HepG2 (cell line): ENCODE results near the gene GJD3. TPM values are rescaled to one million over a fixed set of nuclear protein-coding genes. Genes with fewer than 3 reads are reported as not detected.
A peak's percentile ranks its signal among the peaks of the same experiment; 100 is the strongest.

Source experiments
- FOXJ3 ChIP-seq: sonication (generic); formaldehyde crosslinking; IDR thresholded peaks from 2 replicates; pipeline ENCODE4 v1.4.0; 2020; ENCODE audit warnings: missing genetic modification reagents, mild to moderate bottlenecking, borderline replicate concordance
- HDAC1 ChIP-seq: sonication (generic); formaldehyde crosslinking; IDR thresholded peaks from 2 replicates; pipeline ENCODE4 v1.5.1; 2020; ENCODE audit warnings: mild to moderate bottlenecking, missing genetic modification reagents
- HMG20A ChIP-seq: IDR thresholded peaks from 2 replicates; pipeline ENCODE4 v1.6.1; 2016; ENCODE audit warnings: borderline replicate concordance
- HOXA5 ChIP-seq: sonication (generic); formaldehyde crosslinking; IDR thresholded peaks from 2 replicates; pipeline ENCODE4 v1.4.0; 2020; ENCODE audit warnings: missing genetic modification reagents
- JDP2 ChIP-seq: sonication (generic); formaldehyde crosslinking; IDR thresholded peaks from 2 replicates; pipeline ENCODE4 v1.8.1; 2022; ENCODE audit warnings: missing genetic modification reagents, borderline replicate concordance
- KLF15 ChIP-seq: sonication (generic); formaldehyde crosslinking; IDR thresholded peaks from 2 replicates; pipeline ENCODE4 v1.8.1; 2023; ENCODE audit warnings: borderline replicate concordance, mild to moderate bottlenecking, inconsistent platforms, missing genetic modification reagents, mixed read lengths
- MIER2 ChIP-seq: IDR thresholded peaks from 2 replicates; pipeline ENCODE4 v1.6.1; 2016; ENCODE audit warnings: missing biosample characterization, missing genetic modification reagents
- PHF8 ChIP-seq: sonication (generic); formaldehyde crosslinking; IDR thresholded peaks from 2 replicates; pipeline ENCODE4 v1.5.0; 2020; ENCODE audit warnings: missing genetic modification reagents
- RFX3 ChIP-seq: IDR thresholded peaks from 2 replicates; pipeline ENCODE4 v1.6.1; 2016; ENCODE audit warnings: missing biosample characterization, missing genetic modification reagents
- RXRA ChIP-seq: sonication (generic); formaldehyde crosslinking; IDR thresholded peaks from 2 replicates; pipeline ENCODE4 v1.5.1; 2020; ENCODE audit warnings: missing genetic modification reagents
- SUZ12 ChIP-seq: fragments of 150-350 bp; IDR thresholded peaks from 2 replicates; pipeline ENCODE4 v1.6.1; 2014; ENCODE audit warnings: low read depth, low read length
- SYNCRIP ChIP-seq: fragments of 200-400 bp; formaldehyde crosslinking; IDR thresholded peaks from 2 replicates; pipeline ENCODE4 v1.6.1; 2018; ENCODE audit warnings: mild to moderate bottlenecking, low read depth, low read length; ENCODE audit not compliant: insufficient read depth
- TCF12 ChIP-seq, 2 experiments: fragments of 450-650 bp in 1 of 2; sonication (generic) in 1 of 2; formaldehyde crosslinking in 1 of 2; IDR thresholded peaks; 2 replicates each; pipeline versions ENCODE4 v1.6.1 to v1.8.0; 2017 to 2022; ENCODE audit warnings: antibody characterized with exemption in 1 of 2, mild to moderate bottlenecking in 1 of 2, missing genetic modification reagents in 1 of 2, moderate library complexity in 1 of 2
- ZFP82 ChIP-seq: sonication (generic); formaldehyde crosslinking; IDR thresholded peaks from 2 replicates; pipeline ENCODE4 v1.5.1; 2020; ENCODE audit warnings: mild to moderate bottlenecking, missing genetic modification reagents, borderline replicate concordance
- ZNF24 ChIP-seq: fragments of 450-650 bp; IDR thresholded peaks from 2 replicates; pipeline ENCODE4 v1.6.1; 2017; ENCODE audit warnings: antibody characterized with exemption, mild to moderate bottlenecking
- ZNF34 ChIP-seq: sonication (generic); formaldehyde crosslinking; IDR thresholded peaks from 2 replicates; pipeline ENCODE4 v1.4.0; 2020; ENCODE audit warnings: mild to moderate bottlenecking, missing genetic modification reagents, borderline replicate concordance
- ZNF619 ChIP-seq: sonication (generic); formaldehyde crosslinking; IDR thresholded peaks from 2 replicates; pipeline ENCODE4 v1.4.0; 2020; ENCODE audit warnings: mild to moderate bottlenecking, missing genetic modification reagents
- ZNF737 ChIP-seq: sonication (generic); formaldehyde crosslinking; IDR thresholded peaks from 2 replicates; pipeline ENCODE4 v1.5.0; 2020; ENCODE audit warnings: missing genetic modification reagents, mild to moderate bottlenecking, borderline replicate concordance
- ZNF766 ChIP-seq: sonication (generic); formaldehyde crosslinking; IDR thresholded peaks from 2 replicates; pipeline ENCODE4 v1.5.0; 2020; ENCODE audit warnings: missing genetic modification reagents, borderline replicate concordance
- ZNF83 ChIP-seq: sonication (generic); formaldehyde crosslinking; IDR thresholded peaks from 2 replicates; pipeline ENCODE4 v1.4.0; 2020; ENCODE audit warnings: missing genetic modification reagents, mild to moderate bottlenecking, borderline replicate concordance
- polyA plus RNA-seq, 8 experiments: library from polyadenylated mRNA; depleted of rRNA in 3 of 8; stranded (reverse) in 7 of 8; unstranded in 1 of 8; fragments of >200 nt; fragmentation: Illumina TruSeq in 4 of 8; extraction: Trizol in 4 of 8; gene quantifications; 2 replicates each; pipeline versions ENCODE4 v1.2.1 to v1.2.3, GENCODE V29; 2011 to 2016; ENCODE audit warnings: low read depth in 4 of 8, missing spikeins in 1 of 8, mixed read lengths in 1 of 8; ENCODE audit not compliant: insufficient read depth in 1 of 8
- total RNA-seq, 5 experiments: library from RNA; depleted of rRNA; stranded (reverse); fragments of >200 nt; fragmentation: Illumina TruSeq; extraction: Trizol; gene quantifications; 2 replicates each; pipeline ENCODE4 v1.2.3, GENCODE V29; 2016; ENCODE audit warnings: low read depth in 1 of 5
- TF ChIP-seq, protein P1 (sequence below): sonication (generic); formaldehyde crosslinking; IDR thresholded peaks from 2 replicates; pipeline ENCODE4 v1.9.0; 2021; ENCODE audit warnings: mild to moderate bottlenecking, missing genetic modification reagents
- TF ChIP-seq, protein P2 (sequence below): sonication (generic); formaldehyde crosslinking; IDR thresholded peaks from 2 replicates; pipeline ENCODE4 v1.4.0; 2020; ENCODE audit warnings: missing genetic modification reagents

Gene GJD3
- total and polyA plus RNA-seq, 2 of the 13 experiments (the other 11 are each of a cell fraction or from before 2014, with no cell fraction given), result not detected

DNA sequence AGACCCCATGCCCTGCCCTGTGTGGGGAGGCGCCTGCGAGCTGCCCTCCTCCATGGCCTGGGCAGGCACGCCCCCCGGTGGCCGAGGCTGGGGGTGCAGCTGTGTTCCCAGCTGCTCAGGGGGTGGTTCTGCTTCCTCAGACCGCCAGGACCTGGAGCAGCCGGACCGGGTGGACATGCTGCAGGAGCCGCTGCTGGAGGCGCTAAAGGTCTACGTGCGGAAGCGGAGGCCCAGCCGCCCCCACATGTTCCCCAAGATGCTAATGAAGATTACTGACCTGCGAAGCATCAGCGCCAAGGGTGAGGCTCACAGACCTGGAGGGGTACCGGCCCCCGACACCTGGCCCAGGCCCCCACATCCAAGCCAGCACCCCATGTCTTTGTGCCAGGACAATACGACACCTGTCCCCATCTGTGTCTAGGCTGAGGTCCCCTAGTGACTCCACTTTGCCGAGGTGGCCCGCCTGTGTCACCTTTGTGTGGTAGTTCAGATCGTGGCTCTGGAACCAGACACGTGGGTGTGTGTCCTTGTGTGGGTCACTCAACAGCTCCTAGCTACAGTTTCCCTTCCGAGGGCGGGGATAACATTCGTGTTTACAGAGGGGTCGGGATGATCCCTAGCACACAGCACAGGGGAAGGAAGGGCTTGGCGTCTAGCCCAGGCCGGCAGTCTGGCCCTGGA lies 9.3 kb downstream of the GJD3 start (continued):
- TF ChIP-seq RXRA (CRISPR knock-in tag) (0 out of 2 replicates have a peak, but pooled peaks have one; percentile 57), PHF8 (CRISPR knock-in tag) (0 out of 2 replicates have a peak, but pooled peaks have one; percentile 30), HOXA5 (no peak), ZNF737 (CRISPR knock-in tag) (no peak), ZNF24 (no peak), KLF15 (no peak), FOXJ3 (CRISPR knock-in tag) (no peak), HDAC1 (peak; percentile 36; the same call in 1 of the 2 replicates), SYNCRIP (no peak), ZNF766 (no peak), ZNF619 (no peak; the same call in 1 of the 2 replicates), TCF12 (IDR thresholded peaks at IDR 0.05) (no peak), TCF12 (CRISPR knock-in tag; IDR thresholded peaks at IDR 0.05) (no peak), RFX3 (CRISPR knock-in tag) (no peak), SUZ12 (no peak), MIER2 (CRISPR knock-in tag) (peak; percentile 60; the same call in 1 of the 2 replicates), HMG20A (CRISPR knock-in tag) (no peak), ZNF83 (CRISPR knock-in tag) (no peak), ZFP82 (CRISPR knock-in tag) (peak; percentile 75; the same call in 1 of the 2 replicates), JDP2 (CRISPR knock-in tag) (no peak), ZNF34 (CRISPR knock-in tag) (peak; percentile 94; the same call in 1 of the 2 replicates)
- TF ChIP-seq, protein P1, sequence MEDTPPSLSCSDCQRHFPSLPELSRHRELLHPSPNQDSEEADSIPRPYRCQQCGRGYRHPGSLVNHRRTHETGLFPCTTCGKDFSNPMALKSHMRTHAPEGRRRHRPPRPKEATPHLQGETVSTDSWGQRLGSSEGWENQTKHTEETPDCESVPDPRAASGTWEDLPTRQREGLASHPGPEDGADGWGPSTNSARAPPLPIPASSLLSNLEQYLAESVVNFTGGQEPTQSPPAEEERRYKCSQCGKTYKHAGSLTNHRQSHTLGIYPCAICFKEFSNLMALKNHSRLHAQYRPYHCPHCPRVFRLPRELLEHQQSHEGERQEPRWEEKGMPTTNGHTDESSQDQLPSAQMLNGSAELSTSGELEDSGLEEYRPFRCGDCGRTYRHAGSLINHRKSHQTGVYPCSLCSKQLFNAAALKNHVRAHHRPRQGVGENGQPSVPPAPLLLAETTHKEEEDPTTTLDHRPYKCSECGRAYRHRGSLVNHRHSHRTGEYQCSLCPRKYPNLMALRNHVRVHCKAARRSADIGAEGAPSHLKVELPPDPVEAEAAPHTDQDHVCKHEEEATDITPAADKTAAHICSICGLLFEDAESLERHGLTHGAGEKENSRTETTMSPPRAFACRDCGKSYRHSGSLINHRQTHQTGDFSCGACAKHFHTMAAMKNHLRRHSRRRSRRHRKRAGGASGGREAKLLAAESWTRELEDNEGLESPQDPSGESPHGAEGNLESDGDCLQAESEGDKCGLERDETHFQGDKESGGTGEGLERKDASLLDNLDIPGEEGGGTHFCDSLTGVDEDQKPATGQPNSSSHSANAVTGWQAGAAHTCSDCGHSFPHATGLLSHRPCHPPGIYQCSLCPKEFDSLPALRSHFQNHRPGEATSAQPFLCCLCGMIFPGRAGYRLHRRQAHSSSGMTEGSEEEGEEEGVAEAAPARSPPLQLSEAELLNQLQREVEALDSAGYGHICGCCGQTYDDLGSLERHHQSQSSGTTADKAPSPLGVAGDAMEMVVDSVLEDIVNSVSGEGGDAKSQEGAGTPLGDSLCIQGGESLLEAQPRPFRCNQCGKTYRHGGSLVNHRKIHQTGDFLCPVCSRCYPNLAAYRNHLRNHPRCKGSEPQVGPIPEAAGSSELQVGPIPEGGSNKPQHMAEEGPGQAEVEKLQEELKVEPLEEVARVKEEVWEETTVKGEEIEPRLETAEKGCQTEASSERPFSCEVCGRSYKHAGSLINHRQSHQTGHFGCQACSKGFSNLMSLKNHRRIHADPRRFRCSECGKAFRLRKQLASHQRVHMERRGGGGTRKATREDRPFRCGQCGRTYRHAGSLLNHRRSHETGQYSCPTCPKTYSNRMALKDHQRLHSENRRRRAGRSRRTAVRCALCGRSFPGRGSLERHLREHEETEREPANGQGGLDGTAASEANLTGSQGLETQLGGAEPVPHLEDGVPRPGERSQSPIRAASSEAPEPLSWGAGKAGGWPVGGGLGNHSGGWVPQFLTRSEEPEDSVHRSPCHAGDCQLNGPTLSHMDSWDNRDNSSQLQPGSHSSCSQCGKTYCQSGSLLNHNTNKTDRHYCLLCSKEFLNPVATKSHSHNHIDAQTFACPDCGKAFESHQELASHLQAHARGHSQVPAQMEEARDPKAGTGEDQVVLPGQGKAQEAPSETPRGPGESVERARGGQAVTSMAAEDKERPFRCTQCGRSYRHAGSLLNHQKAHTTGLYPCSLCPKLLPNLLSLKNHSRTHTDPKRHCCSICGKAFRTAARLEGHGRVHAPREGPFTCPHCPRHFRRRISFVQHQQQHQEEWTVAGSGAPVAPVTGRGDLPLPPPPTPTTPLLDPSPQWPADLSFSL, result no peak
- TF ChIP-seq, protein P2, sequence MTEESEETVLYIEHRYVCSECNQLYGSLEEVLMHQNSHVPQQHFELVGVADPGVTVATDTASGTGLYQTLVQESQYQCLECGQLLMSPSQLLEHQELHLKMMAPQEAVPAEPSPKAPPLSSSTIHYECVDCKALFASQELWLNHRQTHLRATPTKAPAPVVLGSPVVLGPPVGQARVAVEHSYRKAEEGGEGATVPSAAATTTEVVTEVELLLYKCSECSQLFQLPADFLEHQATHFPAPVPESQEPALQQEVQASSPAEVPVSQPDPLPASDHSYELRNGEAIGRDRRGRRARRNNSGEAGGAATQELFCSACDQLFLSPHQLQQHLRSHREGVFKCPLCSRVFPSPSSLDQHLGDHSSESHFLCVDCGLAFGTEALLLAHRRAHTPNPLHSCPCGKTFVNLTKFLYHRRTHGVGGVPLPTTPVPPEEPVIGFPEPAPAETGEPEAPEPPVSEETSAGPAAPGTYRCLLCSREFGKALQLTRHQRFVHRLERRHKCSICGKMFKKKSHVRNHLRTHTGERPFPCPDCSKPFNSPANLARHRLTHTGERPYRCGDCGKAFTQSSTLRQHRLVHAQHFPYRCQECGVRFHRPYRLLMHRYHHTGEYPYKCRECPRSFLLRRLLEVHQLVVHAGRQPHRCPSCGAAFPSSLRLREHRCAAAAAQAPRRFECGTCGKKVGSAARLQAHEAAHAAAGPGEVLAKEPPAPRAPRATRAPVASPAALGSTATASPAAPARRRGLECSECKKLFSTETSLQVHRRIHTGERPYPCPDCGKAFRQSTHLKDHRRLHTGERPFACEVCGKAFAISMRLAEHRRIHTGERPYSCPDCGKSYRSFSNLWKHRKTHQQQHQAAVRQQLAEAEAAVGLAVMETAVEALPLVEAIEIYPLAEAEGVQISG, result peak; percentile 36; the same call in 1 of the 2 replicates
